ENCODE results near the gene FAXC. TPM values are rescaled to one million over a fixed set of nuclear protein-coding genes. Genes with fewer than 3 reads are reported as not detected.

The FAXC gene
- total and polyA plus RNA-seq, 2 of the 13 experiments (the other 11 are each of a cell fraction or from before 2014, with no cell fraction given) = 0.11 to 0.63 TPM

DNA sequence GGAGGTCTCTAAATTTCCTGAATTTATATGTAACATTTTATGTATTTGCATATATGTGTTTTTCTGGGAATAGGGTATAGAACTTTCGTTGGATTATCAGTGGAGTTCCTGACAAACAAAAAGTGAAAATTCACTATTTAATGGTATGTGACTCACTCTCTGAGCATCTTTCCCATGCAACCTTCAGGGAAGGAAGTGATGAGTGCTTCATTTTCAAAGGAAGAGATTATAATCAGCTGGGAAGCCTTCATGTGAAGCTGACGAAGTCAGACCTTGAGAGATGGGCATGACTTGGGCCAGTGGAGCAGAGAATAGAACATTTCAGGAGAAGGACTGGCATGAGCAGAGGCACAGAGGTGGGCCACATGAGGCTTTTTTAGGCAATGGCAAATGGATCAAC, 72.7 kb downstream of the FAXC start:
- intact Hi-C loops (cut with micrococcal nuclease; ENCODE audit: unreplicated experiment) (no loop called here), in situ Hi-C loops (cut with HindIII; ENCODE audit: extremely low pct_ligation_motif_present, low pct_unique_long_range_greater_than_20kb) (no loop called here)
- no peak for FAIRE-seq
- no peaks in the 10 kb centered on the region for H3K36me3 ChIP-seq (replicated peaks in 1 of 2; ENCODE audit: control insufficient read depth in 1 of 2, insufficient read depth in 2 of 2, low read length in 2 of 2)
- 0% methylated on average over 2 of the region's 2 CpGs for WGBS (ENCODE audit: low lambda C conversion rate)
- no peaks in the 10 kb centered on the region for H3K27me3 ChIP-seq (ENCODE audit: control insufficient read depth in 1 of 2, insufficient read depth in 2 of 2, low read length in 2 of 2)
- TF ChIP-seq, protein P1, sequence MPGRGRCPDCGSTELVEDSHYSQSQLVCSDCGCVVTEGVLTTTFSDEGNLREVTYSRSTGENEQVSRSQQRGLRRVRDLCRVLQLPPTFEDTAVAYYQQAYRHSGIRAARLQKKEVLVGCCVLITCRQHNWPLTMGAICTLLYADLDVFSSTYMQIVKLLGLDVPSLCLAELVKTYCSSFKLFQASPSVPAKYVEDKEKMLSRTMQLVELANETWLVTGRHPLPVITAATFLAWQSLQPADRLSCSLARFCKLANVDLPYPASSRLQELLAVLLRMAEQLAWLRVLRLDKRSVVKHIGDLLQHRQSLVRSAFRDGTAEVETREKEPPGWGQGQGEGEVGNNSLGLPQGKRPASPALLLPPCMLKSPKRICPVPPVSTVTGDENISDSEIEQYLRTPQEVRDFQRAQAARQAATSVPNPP (CRISPR knock-in tag; IDR thresholded peaks at IDR 0.05) = no peak
- TF ChIP-seq, protein P2, sequence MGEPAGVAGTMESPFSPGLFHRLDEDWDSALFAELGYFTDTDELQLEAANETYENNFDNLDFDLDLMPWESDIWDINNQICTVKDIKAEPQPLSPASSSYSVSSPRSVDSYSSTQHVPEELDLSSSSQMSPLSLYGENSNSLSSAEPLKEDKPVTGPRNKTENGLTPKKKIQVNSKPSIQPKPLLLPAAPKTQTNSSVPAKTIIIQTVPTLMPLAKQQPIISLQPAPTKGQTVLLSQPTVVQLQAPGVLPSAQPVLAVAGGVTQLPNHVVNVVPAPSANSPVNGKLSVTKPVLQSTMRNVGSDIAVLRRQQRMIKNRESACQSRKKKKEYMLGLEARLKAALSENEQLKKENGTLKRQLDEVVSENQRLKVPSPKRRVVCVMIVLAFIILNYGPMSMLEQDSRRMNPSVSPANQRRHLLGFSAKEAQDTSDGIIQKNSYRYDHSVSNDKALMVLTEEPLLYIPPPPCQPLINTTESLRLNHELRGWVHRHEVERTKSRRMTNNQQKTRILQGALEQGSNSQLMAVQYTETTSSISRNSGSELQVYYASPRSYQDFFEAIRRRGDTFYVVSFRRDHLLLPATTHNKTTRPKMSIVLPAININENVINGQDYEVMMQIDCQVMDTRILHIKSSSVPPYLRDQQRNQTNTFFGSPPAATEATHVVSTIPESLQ (CRISPR knock-in tag; conservative IDR thresholded peaks at IDR 0.05) = no peak
- TF ChIP-seq MAFF (IDR thresholded peaks at IDR 0.05; ENCODE audit: low read depth, low read length) = no peak
- no peak for TF ChIP-seq ZNF496 (CRISPR knock-in tag; IDR thresholded peaks at IDR 0.05; ENCODE audit: insufficient replicate concordance)
- TF ChIP-seq ZNF550 (CRISPR knock-in tag; IDR thresholded peaks at IDR 0.05; ENCODE audit: borderline replicate concordance) = no peak
- no peak for TF ChIP-seq ELF3 (CRISPR knock-in tag; IDR thresholded peaks at IDR 0.05)
- no peak for TF ChIP-seq FOXJ3 (CRISPR knock-in tag; IDR thresholded peaks at IDR 0.05; ENCODE audit: borderline replicate concordance)
- TF ChIP-seq, protein P3, sequence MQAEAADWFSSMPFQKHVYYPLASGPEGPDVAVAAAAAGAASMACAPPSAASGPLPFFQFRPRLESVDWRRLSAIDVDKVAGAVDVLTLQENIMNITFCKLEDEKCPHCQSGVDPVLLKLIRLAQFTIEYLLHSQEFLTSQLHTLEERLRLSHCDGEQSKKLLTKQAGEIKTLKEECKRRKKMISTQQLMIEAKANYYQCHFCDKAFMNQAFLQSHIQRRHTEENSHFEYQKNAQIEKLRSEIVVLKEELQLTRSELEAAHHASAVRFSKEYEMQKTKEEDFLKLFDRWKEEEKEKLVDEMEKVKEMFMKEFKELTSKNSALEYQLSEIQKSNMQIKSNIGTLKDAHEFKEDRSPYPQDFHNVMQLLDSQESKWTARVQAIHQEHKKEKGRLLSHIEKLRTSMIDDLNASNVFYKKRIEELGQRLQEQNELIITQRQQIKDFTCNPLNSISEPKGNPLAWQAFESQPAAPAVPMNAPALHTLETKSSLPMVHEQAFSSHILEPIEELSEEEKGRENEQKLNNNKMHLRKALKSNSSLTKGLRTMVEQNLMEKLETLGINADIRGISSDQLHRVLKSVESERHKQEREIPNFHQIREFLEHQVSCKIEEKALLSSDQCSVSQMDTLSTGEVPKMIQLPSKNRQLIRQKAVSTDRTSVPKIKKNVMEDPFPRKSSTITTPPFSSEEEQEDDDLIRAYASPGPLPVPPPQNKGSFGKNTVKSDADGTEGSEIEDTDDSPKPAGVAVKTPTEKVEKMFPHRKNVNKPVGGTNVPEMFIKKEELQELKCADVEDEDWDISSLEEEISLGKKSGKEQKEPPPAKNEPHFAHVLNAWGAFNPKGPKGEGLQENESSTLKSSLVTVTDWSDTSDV (CRISPR knock-in tag; IDR thresholded peaks at IDR 0.05) = no peak
- TF ChIP-seq ZNF510 (CRISPR knock-in tag; IDR thresholded peaks at IDR 0.05; ENCODE audit: low read depth) = no peak
- no peak for TF ChIP-seq ZSCAN29 (CRISPR knock-in tag; conservative IDR thresholded peaks at IDR 0.05)
- TF ChIP-seq, protein P4, sequence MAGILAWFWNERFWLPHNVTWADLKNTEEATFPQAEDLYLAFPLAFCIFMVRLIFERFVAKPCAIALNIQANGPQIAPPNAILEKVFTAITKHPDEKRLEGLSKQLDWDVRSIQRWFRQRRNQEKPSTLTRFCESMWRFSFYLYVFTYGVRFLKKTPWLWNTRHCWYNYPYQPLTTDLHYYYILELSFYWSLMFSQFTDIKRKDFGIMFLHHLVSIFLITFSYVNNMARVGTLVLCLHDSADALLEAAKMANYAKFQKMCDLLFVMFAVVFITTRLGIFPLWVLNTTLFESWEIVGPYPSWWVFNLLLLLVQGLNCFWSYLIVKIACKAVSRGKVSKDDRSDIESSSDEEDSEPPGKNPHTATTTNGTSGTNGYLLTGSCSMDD (CRISPR knock-in tag; IDR thresholded peaks at IDR 0.05) = no peak
- TF ChIP-seq, protein P5, sequence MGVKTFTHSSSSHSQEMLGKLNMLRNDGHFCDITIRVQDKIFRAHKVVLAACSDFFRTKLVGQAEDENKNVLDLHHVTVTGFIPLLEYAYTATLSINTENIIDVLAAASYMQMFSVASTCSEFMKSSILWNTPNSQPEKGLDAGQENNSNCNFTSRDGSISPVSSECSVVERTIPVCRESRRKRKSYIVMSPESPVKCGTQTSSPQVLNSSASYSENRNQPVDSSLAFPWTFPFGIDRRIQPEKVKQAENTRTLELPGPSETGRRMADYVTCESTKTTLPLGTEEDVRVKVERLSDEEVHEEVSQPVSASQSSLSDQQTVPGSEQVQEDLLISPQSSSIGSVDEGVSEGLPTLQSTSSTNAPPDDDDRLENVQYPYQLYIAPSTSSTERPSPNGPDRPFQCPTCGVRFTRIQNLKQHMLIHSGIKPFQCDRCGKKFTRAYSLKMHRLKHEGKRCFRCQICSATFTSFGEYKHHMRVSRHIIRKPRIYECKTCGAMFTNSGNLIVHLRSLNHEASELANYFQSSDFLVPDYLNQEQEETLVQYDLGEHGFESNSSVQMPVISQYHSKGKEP (CRISPR knock-in tag; IDR thresholded peaks at IDR 0.05) = no peak
- no peak for TF ChIP-seq PHB2 (IDR thresholded peaks at IDR 0.05; ENCODE audit: partially characterized antibody)
- no peak for TF ChIP-seq ZNF207 (IDR thresholded peaks at IDR 0.05; ENCODE audit: borderline replicate concordance)
- no peak for TF ChIP-seq PBX3 (CRISPR knock-in tag; IDR thresholded peaks at IDR 0.05; ENCODE audit: borderline replicate concordance)
- no peaks in the 10 kb centered on the region for H4K20me1 ChIP-seq (ENCODE audit: insufficient read depth, low read length)
- no peaks in the 10 kb centered on the region for H3K4me1 ChIP-seq (ENCODE audit: insufficient read depth, low read length)
- ATAC-seq = no peak
- BruUV-seq (replicated peaks) = no TSS peak
- H2AFZ ChIP-seq (ENCODE audit: low read length) = no peak overlapping the region
- no peak overlapping the region for H3K27ac ChIP-seq (ENCODE audit: extremely low read length, insufficient read depth, low read length)
- H3K9ac ChIP-seq (ENCODE audit: insufficient read depth, low read depth, low read length) = no peak overlapping the region
- no peaks in the 10 kb centered on the region for H3K9me3 ChIP-seq (ENCODE audit: low read length)
- H3K4me3 ChIP-seq (replicated peaks in 1 of 3; ENCODE audit: insufficient read depth in 1 of 3, low read depth in 2 of 3, low read length in 3 of 3) = no peak overlapping the region
- no peak overlapping the region for H3K4me2 ChIP-seq (ENCODE audit: low read depth, low read length)
- no peaks in the 10 kb centered on the region for H3K79me2 ChIP-seq (ENCODE audit: insufficient read depth, low read length)
- CTCF ChIA-PET (ENCODE audit: low intra/inter-chr PET ratio, low total read pairs) = no interaction called here
- no peak for DNase-seq (ENCODE audit: low spot score)
- POLR2A ChIA-PET = no interaction called here
